Nephron (organoid): ENCODE results near the gene HIGD2A.

Experiments
- H3K27ac Mint-ChIP-seq, 3 experiments: 2 replicates each; pipeline ENCODE4 v1.8.0; 2020; ENCODE audit warnings: mixed read lengths in 3 of 3, mild to moderate bottlenecking in 2 of 3, moderate library complexity in 1 of 3
- H3K27me3 Mint-ChIP-seq: 2 replicates; pipeline ENCODE4 v1.8.0; 2021; ENCODE audit warnings: low read depth, mild to moderate bottlenecking, moderate library complexity, mixed read lengths
- H3K36me3 Mint-ChIP-seq: 2 replicates; pipeline ENCODE4 v1.8.0; 2020; ENCODE audit warnings: low read depth, mixed read lengths
- H3K4me1 Mint-ChIP-seq: 2 replicates; pipeline ENCODE4 v1.8.0; 2020; ENCODE audit warnings: mixed read lengths
- H3K4me3 Mint-ChIP-seq, 3 experiments: 2 replicates each; pipeline ENCODE4 v1.8.0; 2020; ENCODE audit warnings: mild to moderate bottlenecking in 3 of 3, mixed read lengths in 3 of 3, moderate library complexity in 2 of 3
- H3K9me3 Mint-ChIP-seq: 2 replicates; pipeline ENCODE4 v1.8.0; 2020; ENCODE audit warnings: mixed read lengths
- CTCF ChIP-seq, 3 experiments: fragments of 200-600 bp; sonication (generic); IDR thresholded peaks; one replicate each; pipeline ENCODE4 v1.5.0; 2021; ENCODE audit warnings: antibody characterized with exemption in 3 of 3; ENCODE audit not compliant: unreplicated experiment in 3 of 3

HIGD2A gene

DNA sequence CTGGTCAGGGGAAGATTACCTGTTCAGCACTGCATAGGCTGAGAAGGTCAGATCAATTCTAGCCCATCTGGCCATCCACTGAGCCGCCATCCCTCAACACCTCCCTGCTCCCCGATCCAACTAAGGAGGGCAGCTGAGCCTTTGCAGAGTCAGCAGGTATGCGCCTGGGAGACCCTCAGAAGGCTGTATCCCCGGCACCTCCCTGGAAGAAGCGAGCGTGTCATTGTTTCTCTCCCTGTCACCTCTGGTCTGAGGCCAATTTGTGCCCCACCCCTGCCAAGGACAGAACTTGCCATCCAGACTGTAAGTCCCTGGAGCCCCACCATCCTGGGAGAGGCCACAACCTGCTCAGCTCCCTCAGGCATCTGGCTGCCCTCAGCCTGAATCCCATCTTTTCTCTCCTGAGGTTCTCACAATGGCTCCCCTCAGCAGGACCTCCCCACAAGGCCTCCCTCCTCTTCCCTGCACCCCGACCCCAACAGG, 25.2 kb downstream of the HIGD2A start:
- H3K9me3 Mint-ChIP-seq = no peaks in the 10 kb centered on the region
- peaks cover 6% of the 10 kb centered on the region for H3K36me3 Mint-ChIP-seq

GRCh38 chr5:176414704-176415103, 26.2 kb downstream of the HIGD2A start:
- H3K27ac Mint-ChIP-seq = peak overlapping the region in 1 of 3 experiments; percentile 56
- H3K4me3 Mint-ChIP-seq = peak overlapping the region; percentile 78 to 85 (median 85)
- no peak for TF ChIP-seq CTCF (IDR thresholded peaks at IDR 0.05; ENCODE audit: unreplicated experiment in 3 of 3)
- H3K9me3 Mint-ChIP-seq = no peaks in the 10 kb centered on the region
- peaks cover 13% of the 10 kb centered on the region for H3K4me1 Mint-ChIP-seq
- peaks cover 5% of the 10 kb centered on the region for H3K36me3 Mint-ChIP-seq
- H3K27me3 Mint-ChIP-seq = peaks cover 11% of the 10 kb centered on the region

More for the DNA sequence above, 25.2 kb downstream of the HIGD2A start:
- H3K27ac Mint-ChIP-seq = no peak overlapping the region
- no peak for TF ChIP-seq CTCF (IDR thresholded peaks at IDR 0.05; ENCODE audit: unreplicated experiment in 3 of 3)
- peak overlapping the region in 1 of 3 experiments; percentile 14 for H3K4me3 Mint-ChIP-seq
- H3K27me3 Mint-ChIP-seq = peaks cover 6% of the 10 kb centered on the region
- H3K4me1 Mint-ChIP-seq = peaks cover 13% of the 10 kb centered on the region

DNA sequence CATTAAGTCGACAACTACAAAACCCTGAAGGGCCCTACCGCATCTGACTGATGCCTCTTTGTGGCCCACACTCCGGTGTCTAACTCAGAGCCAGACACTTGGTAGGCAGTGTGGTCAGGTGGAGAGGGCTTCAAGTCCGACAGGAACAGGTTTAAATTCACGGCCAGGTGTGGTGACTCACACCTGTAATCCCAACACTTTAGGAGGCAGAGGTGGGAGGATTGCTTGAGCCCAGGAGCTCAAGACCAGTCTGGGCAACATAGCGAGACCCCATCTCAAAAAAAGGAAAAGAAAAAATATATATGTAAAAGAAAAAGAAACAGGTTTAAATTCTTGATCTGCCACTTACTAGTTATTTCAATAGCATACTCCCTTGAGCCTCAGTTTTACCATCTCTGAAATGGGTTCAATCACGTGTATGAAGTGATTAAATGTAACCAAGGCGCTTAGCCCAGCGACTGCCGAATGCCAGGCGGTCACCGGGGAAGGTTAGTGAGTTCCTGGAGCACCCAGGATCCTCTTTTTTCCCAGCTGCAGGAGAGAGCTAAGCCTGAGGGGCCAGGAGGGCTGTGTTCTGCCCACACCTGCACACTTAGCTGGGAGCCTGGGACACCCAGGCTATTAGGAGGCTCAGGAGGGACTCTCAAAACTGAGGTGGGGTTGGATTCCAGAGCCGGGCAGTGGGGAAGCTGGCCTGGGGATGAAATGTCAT, 26.8 kb downstream of the HIGD2A start:
- H3K4me1 Mint-ChIP-seq = peaks cover 13% of the 10 kb centered on the region
- H3K27ac Mint-ChIP-seq = peak overlapping the region in 1 of 3 experiments; percentile 63
- peaks cover 2% of the 10 kb centered on the region for H3K9me3 Mint-ChIP-seq
- peak overlapping the region; percentile 78 to 85 (median 85) for H3K4me3 Mint-ChIP-seq
- TF ChIP-seq CTCF (IDR thresholded peaks at IDR 0.05; ENCODE audit: unreplicated experiment in 3 of 3) = no peak
- peaks cover 12% of the 10 kb centered on the region for H3K27me3 Mint-ChIP-seq
- H3K36me3 Mint-ChIP-seq = no peaks in the 10 kb centered on the region

GRCh38 chr5:176415952-176416924, 27.7 kb downstream of the HIGD2A start, which contains the start of gene CLTB:
CLTB (minus strand) TSS chr5:176416539; CDS start chr5:176416363, 176 bp downstream.
- H3K4me3 Mint-ChIP-seq = peak within 1 kb of the TSS; percentile 78 to 85 (median 85)
- H3K27me3 Mint-ChIP-seq = peaks cover 12% of the 10 kb centered on the region
- H3K4me1 Mint-ChIP-seq = peaks cover 13% of the 10 kb centered on the region

GRCh38 chr5:176416965-176417364, 28.4 kb downstream of the HIGD2A start:
- H3K27me3 Mint-ChIP-seq = peaks cover 12% of the 10 kb centered on the region
- peak overlapping the region; percentile 75 to 84 (median 83) for H3K4me3 Mint-ChIP-seq
- no peaks in the 10 kb centered on the region for H3K36me3 Mint-ChIP-seq
- peak overlapping the region in 2 of 3 experiments; percentile 25 to 41 for H3K27ac Mint-ChIP-seq
- peaks cover 10% of the 10 kb centered on the region for H3K9me3 Mint-ChIP-seq
- peaks cover 13% of the 10 kb centered on the region for H3K4me1 Mint-ChIP-seq
- no peak for TF ChIP-seq CTCF (IDR thresholded peaks at IDR 0.05; ENCODE audit: unreplicated experiment in 3 of 3)

More at GRCh38 chr5:176415952-176416924, 27.7 kb downstream of the HIGD2A start, which contains the start of gene CLTB:
- Mint-ChIP-seq H3K27ac (peak within 1 kb of the TSS in 2 of 3 experiments; percentile 25 to 63), H3K9me3 (peaks cover 7% of the 10 kb centered on the region), H3K36me3 (no peaks in the 10 kb centered on the region)
- TF ChIP-seq CTCF (IDR thresholded peaks at IDR 0.05; ENCODE audit: unreplicated experiment in 3 of 3) = peak; percentile 60 to 73 (median 65)
